Cardiac septum (tissue), 1 donor: ENCODE measurements around the gene P2RX7. TPM values are rescaled to one million over a fixed set of nuclear protein-coding genes. Genes with fewer than 3 reads are reported as not detected.

Experiments used
- DNase-seq: peaks from one replicate; pipeline ENCODE4 v3.0.0-alpha.2; 2020; ENCODE audit warnings: low spot score
- intact Hi-C: fragments of 100-400 bp; cut with DNase I; formaldehyde crosslinking; loops from one replicate; pipeline ENCODE4 v1.14.0; 2022
- total RNA-seq: library from RNA; stranded (reverse); fragmentation: NEBNext Ultra II Directional; extraction: Animal tissue kit (Norgen Biotek cat#: 25700); gene quantifications from one replicate; pipeline ENCODE4 v1.2.1, GENCODE V29; 2021
- donor health status: DM: no; HTN: no; CAD: no.

Gene P2RX7
- total RNA-seq, 1 donor from 2014 or later = 0.65 TPM

DNA sequence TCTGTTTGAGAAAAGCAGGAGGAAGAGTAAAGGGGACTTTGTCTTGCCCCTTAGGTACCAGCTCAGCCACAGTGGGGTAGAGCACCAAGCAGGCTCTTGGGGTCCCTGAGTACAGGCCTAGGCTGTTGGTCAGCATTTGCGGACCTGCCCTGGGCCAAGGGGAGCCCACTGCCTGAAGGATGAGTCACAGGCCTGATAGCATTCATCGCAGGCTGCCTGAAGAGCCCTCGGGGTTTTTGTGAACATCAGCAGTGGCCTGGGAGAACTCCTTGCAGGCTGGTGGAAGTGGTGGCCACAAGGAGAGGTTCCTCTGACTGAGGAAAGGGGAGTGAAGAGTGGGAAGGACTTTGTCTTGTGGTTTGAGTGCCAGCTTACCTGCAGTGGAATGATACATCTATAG lies 25.0 kb upstream of the P2RX7 start:
- DNase-seq = no peak
- intact Hi-C loops = no loop called here

DNA sequence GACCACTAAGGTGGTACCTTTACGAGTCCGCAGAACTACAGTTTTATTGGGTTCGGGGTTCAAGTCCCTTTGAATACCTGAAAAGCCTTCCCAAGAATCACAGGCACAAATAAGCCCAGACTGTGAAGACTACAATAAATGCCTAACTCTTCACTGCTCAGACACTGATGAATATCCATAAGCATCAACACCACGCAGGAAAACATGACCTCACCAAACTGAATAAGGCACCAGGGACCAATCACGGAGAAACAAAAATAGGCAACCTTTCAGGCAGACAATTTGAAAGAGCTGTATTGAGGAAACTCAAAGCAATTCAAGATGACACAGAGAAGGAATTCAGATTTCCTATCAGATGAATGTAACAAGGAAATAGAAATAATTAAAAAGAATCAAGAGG lies 24.2 kb upstream of the P2RX7 start:
- intact Hi-C loops = no loop called here
- no peak for DNase-seq

DNA sequence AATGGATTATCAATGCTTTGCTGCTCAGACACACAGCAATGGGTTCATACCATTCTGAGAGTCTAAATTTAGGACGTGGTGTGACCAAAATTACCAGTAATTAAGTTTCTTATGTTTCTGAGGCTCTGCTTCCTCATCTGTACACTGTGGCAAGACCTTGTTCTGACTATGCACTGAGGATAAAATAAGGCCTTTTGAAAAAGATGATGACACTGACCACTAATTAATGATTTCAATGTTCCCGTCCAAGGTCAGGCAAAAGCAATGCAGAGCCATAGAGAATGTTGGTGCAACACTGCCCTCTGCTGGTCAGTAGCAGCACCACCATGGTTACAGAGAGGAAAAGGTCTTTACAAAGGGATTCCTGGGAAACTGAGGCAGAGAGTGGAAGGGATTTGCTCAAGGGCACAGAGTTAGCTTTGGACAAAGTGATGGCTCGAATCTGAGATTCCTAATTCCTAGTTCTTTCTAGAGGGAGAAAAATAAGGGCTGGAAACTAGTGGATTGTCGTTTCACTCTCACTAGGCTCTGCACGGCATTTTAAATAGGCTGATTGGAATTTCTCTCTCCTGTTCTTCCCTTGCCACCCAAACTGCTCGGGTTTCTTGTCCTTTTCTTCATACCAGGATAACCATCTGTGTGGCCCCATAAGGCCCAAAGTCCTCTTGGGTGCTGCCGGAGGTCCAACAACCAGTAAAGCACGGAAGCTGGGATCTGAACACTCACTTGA lies 22.3 kb upstream of the P2RX7 start:
- intact Hi-C loops = no loop called here
- DNase-seq = no peak

DNA sequence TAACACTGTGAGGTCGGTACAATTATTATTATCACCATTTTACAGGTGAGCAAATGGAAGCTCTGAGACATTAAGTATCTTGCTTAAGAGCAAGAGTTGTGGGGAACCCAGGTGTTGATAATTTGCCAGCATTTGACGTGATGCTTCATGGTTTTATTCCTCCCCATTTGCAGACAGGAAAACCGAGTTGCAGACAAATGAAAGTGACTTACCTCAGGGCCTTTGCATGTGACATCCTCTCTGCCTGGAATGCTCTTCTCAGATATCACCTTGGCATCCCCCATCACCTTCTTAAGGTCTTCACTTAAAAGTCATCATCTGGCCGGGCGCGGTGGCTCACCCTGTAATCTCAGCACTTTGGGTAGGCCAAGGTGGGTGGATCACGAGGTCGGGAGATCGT lies 21.0 kb upstream of the P2RX7 start:
- intact Hi-C loops = no loop called here
- no peak for DNase-seq

DNA sequence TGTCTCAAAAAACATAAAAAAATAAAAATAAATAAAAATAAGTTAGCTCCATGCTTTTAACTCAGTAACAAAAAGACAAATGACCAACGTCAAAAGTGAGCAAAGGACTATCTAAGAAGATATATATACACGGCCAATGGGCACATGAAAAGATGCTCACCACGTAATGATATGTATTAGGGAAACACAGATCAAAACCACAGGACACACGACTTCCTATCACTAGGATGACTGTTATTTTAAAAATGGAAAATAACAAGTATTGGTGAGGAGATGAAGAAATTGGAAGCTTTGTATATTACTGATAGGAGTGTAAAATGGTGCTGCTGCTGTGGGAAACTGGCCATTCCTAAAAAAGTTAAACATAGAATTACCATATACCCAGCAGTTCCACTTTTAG lies 20.2 kb upstream of the P2RX7 start:
- intact Hi-C loops = no loop called here
- DNase-seq = no peak

DNA sequence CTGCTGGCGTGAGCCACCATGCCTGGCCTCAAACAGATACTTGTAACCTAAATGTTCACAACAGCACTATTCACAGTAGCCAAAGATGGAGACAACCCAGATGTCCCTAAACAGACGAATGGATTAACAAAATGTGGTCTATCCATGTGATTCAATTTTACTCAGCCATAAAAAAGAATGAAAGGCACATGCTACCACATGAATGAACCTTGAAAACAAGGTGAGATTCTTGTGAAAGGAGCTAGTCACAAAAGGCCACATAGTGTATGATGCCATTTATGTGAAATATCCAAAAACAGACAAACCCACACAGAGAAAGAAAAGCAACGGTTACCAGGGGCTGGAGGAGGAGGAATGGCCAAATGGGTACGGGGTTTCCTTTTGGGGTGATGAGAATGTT lies 19.6 kb upstream of the P2RX7 start:
- intact Hi-C loops = no loop called here
- DNase-seq = no peak

DNA sequence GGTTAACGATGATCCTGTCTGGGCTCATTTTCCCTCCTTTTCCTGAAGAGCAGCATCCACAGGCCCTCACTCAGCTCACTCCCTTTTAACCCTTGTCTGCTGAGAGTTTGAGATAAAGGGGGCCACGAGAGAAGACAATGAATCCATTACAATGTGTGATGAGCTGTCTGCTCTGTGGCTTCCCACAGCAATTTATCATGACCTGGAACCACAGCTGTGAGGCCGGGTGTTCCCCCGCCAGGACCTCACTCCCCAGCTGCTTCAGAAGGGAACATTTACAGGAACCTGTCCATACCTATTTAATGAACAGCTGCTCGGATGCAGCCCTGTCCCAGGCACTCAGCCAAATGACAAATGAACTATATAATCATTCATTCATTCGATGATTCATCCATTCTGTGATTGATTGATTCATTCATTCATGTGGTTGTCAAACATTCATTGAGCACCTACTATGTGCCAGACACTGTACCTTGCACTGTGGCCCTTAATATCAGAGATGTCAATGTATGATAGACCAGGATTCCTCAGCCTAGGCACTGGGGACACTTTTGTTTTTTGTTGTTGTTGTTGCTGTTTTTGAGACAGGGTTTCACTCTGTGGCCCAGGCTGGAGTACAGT lies 18.5 kb upstream of the P2RX7 start:
- intact Hi-C loops = no loop called here
- DNase-seq = no peak

DNA sequence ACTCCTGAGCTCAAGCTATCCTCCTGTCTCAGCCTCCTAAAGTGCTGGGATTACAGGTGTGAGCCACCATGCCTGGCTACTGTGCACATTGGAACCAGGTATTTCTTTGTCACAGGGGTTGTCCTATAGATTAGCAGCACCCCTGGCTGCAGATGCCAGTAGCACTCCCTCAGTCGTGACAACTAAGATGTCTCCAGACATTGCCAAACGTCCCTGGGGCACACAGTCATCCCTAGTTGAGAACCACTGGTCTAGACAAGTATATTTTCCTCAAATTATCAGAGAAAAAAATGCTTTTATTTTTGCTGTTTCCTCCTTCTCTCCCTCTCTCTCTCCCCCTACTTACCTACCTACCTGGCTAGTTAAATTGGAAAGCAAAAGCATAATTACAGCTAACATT lies 17.9 kb upstream of the P2RX7 start:
- intact Hi-C loops = no loop called here
- DNase-seq = no peak

DNA sequence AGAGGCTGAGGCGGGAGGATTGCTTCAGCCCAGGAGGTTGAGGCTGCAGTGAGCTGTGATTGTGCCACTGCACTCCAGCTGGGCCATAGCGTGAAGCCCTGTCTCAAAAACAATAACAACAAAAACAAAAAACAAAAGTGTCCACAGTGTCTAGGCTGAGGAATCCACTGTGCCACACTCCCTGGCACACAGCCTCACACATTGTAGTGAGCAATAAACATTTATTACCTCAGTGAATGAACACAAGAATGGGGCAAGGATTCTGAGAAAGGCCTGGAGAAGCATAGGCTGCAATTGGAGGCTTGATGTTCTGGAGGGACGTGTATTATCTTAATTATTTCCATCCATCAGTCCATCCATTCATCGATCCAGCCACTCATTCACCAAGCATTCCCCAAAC lies 17.1 kb upstream of the P2RX7 start:
- intact Hi-C loops = no loop called here
- no peak for DNase-seq

DNA sequence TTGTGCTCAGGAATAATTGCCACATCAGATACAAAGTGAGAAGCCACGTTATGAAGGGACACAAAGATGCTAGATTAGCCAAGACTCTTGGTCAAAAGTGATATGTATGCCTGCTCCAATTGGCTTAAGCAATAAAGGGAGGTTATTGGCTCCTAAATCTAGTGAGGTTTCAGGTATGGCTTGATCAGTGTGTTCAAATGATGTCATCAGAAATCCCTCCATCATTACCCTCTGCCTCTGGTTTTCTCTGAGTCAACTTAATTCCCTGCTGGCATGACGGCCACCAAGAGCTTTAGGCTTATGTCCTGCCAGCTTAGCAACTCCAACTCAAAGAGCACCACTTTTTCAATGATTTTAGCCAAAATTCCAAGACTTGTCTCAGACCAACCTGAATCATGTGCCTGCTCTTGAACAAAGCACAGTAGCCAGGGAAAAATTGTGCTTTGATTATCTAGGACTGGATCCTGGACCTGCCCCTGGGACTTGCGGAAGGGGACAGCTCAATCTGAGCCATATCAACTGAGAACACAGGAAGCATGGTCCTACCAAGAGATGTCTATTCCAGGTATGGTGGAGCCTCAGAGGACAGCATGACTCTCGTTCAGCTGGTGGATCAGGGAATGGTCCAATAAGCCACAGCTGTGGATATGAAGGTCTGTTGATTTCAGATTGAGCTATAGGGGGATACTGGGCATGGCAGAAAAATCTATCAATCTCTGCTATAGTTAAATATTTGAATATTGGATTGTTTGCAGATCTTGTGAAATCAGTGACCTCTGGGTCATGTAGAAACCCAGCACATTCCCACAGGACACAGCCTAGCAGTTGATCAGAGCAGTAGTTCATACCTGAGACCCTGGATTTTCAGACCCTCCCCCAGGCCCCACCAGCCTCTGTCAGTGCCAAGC lies 16.1 kb upstream of the P2RX7 start:
- intact Hi-C loops = no loop called here
- no peak for DNase-seq

DNA sequence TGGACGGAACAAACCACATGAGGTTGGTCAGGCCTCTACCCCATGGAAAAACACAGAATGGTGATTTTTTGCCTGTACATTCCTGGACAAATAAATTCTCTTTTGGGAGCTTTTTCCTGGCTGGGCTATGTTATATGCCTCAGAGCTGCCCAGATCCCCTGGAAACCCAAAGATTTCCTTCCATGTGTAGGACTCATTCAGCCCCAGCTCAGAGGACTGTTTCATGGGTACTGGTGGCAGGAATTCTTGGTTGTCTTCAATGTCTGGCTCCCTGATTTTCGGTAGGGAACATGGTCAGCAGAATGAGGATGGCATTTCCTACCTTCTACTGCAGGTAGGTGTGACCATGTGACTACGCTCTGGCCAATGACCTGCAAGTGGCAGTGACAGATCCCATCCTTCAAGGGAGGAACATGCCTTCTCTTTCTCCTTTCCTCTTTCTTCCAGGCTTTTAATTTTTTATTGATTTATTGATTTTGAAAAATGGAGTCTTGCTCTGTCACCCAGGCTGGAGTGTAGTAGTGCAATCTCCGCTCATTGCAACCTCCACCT lies 15.4 kb upstream of the P2RX7 start:
- intact Hi-C loops = no loop called here
- DNase-seq = no peak

DNA sequence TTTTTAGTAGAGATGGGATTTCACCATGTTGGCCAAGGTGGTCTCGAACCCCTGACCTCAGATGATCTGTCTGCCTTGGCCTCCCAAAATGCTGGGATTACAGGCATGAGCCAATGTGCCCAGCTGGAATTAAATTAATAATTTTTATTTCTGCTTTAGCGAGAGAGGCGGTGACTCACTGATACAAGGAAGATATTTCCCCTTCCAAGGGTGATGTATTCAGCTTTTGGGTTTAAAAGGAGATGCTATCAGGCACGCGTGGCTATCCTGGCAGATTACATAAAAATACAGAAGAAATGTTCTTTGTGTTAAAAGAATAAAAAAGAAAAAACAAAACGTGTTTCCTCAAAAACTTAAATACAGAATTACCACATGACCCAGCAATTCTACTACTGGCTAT lies 12.4 kb upstream of the P2RX7 start:
- intact Hi-C loops = no loop called here

DNA sequence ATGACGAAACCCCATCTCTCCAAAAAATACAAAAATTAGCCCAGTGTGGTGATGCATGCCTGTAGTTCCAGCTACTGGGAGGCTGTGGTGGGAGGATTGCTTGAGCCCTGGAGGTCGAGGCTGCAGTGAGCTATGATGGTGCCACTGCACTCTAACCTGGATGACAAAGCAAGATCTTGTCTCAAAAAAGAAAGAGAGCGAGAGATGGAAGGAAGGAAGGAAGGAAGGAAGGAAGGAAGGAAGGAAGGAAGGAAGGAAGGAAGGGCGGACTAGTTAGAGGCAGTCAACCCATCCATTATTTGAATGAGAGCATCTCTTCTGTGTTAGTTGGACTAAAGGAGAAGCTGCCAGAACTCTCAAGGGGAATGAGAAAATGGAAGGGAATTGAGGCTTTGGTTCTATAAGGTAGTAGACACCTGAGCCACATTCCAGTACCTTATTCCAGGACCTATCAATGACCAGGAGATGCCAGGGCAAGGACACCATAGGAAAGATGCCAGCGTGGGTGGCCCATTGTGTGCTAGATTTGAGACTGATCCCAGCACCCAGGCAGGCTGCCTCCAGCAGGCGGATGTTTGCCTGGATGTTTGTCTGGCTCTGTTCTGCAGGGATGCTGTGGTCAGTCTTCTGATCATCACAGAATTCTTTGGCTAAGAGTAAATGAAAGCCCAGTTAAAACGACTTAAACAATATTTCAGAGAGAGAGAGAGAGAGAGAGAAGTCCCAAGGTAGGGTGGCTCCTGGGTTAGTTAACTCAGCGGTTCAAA lies 11.5 kb upstream of the P2RX7 start:
- no peak for DNase-seq
- intact Hi-C loops = no loop called here

More for the DNA sequence above, 12.4 kb upstream of the P2RX7 start:
- no peak for DNase-seq

DNA sequence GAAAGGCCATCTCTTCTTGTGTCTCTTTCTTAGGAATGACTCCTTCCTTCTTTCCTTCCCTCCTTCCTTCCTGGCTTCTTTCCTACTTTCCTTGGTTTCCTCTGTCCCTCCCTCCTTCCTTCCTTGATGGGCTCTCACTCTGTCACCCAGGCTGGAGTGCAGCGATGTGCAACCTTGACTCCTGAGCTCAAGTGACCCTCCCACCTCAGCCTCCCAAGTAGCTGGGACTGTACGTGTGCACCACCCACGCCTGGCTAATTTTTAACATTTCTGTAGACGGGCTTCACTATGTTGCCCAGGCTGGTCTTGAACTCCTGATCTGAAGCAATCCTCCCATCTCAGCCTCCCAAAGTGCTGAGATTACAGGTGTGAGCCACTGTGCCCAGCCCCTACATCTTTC lies 10.9 kb upstream of the P2RX7 start:
- intact Hi-C loops = no loop called here
- no peak for DNase-seq

DNA sequence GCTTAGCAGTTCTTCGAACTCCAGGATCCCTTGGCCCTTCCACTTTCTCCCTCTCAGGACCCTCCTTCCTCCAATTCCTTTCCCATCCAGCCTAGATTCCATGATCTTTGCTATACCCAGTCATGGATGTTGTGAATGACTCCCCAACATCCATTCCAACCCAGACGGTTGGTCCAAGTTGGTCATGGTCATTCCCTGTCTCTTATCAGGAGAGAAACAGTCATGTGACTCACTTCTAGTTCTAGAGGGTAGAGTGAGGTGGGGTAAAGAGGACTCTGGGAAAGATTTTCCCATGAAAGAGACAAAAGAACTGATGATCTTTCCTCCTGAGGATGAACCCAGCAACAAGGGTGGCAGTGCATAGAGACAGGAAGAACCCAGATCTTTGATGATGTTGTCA lies 9.2 kb upstream of the P2RX7 start:
- intact Hi-C loops = no loop called here
- DNase-seq = no peak

DNA sequence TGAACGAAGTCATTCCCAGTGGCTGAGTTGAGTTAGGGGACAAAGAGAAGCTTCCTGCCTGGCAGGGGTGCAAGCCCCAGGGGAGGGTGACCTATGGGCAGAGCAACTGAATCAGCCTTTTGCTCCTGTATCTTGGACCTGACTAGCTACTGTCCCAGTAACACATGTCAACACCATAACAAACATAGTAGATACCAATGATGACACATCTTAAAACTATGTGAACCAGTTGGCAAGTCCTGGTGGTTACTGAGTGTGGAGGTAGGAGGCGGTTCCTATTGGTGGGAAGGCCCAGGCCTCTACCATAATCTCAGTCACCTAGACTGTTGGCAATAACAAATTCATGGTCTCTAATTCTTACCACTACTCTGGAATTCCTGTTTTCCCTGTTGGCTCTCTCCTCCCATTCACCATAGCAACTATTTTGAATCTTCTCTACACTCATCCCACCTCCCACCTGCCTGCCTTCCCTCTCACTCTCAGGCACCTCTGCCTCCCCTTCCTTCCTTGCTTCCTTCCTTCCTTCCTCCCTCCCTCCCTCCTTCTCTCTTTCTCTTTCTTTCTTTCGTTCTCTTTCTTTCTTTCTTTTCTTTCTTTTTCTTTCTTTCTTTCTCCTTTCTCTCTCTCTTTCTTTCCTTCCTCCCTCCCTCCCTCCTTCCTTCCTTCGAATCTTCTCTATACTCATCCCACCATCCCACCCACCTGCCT lies 8.1 kb upstream of the P2RX7 start:
- intact Hi-C loops = no loop called here
- no peak for DNase-seq

DNA sequence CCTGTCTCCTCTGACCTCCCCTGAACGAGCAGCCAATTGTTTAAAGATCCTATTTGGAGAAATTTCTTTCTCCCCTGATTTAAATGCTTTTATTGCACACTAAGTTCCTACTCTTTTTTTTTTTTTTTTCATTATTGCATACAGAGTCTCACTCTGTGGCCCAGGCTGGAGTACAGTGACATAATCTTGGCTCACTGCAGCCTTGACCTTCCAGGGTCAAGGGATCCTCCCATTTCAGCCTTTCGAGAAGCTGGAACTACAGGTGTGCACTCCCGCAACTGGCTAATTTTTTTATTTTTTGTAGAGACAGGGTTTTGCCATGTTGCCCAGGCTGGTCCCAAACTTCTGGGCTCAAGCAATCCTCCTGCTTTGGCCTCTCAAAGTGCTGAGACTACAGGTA lies 5.2 kb upstream of the P2RX7 start:
- DNase-seq = no peak
- intact Hi-C loops = no loop called here

DNA sequence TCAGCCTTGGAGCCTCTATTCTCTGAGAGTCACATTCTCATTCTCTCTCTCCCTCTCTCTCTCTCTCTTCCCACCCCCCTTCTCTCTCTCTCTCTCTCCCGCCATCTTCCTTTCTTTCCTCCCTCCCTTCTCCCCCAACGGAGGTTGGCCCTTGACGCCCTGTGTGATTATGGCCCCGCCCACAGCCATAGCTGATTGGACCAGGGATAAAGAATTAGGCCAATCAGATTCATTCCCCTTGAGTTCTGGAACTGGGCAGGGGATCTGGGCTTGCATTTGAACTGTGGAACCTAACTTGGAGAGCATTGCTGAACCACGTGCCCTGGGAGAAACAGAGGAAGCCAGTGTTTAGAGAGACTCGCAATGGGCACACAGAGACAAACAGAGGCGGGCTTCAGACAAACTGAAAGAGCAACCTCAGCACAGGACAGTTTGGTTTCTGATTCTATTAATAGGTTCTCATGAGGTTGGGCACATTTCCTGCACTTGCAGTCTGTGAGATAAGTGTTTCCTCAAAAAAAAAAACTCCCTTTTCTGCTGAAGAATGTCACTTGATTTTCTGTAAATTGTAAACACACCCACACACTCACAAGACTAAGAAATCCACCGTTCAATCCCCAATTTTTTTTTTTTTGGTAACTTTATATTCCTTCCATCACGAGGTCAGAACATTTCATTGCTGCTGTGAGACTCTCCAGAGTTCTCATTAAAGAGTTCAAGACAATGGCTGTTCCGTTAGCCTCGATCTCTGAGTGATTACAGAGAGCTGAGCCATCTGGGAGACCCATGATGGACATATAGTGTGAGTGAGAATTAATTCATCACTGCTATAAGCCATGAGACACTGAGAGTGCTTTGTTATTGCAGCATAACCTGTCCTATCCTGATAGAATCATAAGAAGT lies 3.5 kb upstream of the P2RX7 start:
- DNase-seq = peak; percentile 89
- intact Hi-C loops = no loop called here
